ENCODE measurements around the gene CDH16.

The CDH16 gene

DNA sequence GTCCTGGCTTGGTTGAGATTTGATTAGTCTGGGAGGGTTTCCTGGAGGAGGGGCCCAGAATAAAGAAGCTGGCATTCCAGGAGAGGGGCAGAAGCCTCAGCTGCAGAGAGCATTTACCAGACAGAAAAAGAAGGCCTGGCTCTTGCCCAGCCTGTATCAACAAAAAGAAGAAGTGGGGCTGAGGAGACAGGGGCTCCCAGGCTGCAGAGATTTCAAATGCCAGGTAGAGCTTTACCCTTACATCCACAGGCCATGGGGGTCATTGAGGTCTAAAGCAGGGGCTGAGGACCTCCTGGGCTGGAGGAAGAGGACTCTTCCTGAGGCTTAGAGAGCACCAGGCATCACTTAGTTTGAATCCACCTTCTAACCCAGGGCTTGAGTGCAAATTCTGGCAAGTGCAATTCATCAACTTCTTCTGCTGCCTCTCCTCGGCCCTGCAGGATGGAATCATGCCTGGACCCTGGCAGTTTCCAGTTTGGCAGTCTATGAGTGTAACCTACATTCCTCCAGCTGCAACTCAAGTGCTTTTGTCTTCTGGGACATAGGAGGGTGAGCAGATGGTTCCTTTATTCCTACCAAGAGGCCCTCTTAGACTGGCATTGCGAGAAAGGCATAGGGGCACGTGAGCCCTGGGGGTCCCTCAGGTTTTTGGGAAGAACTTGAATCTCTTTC lies 59.2 kb downstream of the CDH16 start:
- DNase-seq: no peak

DNA sequence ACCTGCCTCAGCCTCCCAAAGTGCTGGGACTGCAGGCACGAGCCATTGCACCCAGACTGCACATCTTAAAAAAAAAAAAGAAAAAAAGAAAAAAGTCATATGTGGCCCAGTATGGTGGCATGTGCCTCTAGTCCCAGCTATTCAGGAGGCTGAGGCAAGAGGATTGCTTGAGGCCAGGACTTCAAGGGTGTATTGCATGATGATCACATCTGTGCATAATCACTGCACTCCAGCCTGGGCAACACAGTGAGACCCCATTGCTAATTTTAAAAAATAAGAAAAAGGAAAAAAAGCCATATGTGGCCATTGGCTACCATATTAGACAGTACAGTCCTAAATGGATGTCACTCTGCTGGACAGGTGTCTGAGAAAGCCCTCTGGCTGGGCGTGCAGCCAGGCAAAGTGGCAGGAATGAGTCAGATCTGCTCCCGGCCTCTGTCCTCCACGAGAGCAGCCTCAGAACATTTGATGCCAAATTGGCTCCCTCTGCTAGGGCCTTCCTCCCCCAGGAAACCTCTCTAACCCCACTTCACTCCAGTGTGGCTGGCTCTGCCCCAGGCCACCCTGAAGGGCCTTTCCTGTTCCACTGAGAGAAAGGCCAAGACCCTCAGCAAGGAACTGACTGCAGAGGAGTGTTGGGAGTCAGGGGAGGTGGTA lies 59.8 kb downstream of the CDH16 start:
- DNase-seq: no peak

All from NCI-H526 (cell line).